Measurements from ENCODE around the gene ADAR.
A peak's percentile ranks its signal among the peaks of the same experiment; 100 is the strongest.
"Not testable (repeated sequence)": the region's sequence is repeated elsewhere in the genome, so short reads cannot be mapped to it uniquely, and the experiment has no call there.

The ADAR gene

GRCh38 chr1:154607609-154608396 lies at the start of gene ADAR:
Gene ADAR (minus strand): TSS chr1:154608186. CDS start chr1:154608006, 180 bp downstream.
- DNase-seq, result peak; percentile 76

- DNase-seq, result no peak
Observed at GRCh38 chr1:154657556-154657955, 49.6 kb upstream of the ADAR start.

- DNase-seq, result no peak
Observed at GRCh38 chr1:154652893-154653292, 44.9 kb upstream of the ADAR start.

GRCh38 chr1:154644724-154645123 lies 36.7 kb upstream of the ADAR start:
- not testable (repeated sequence) for DNase-seq

- DNase-seq, result no peak
Observed at GRCh38 chr1:154641534-154641933, 33.5 kb upstream of the ADAR start.

GRCh38 chr1:154639876-154640275 lies 31.9 kb upstream of the ADAR start:
- no peak for DNase-seq

- no peak for DNase-seq
Observed at GRCh38 chr1:154635171-154635570, 27.2 kb upstream of the ADAR start.

GRCh38 chr1:154629675-154630073 lies 21.7 kb upstream of the ADAR start:
- no peak for DNase-seq

- no peak for DNase-seq
Observed at GRCh38 chr1:154629061-154629674, 21.2 kb upstream of the ADAR start.

- no peak for DNase-seq
Observed at GRCh38 chr1:154628121-154628405, 20.1 kb upstream of the ADAR start.

- peak; percentile 74 for DNase-seq
Observed at GRCh38 chr1:154627257-154628120, 19.5 kb upstream of the ADAR start.

- no peak for DNase-seq
Observed at GRCh38 chr1:154626456-154627256, 18.7 kb upstream of the ADAR start.

- DNase-seq, result no peak
Observed at GRCh38 chr1:154624746-154625643, 17.0 kb upstream of the ADAR start.

GRCh38 chr1:154623358-154623757 lies 15.4 kb upstream of the ADAR start:
- DNase-seq, result no peak

GRCh38 chr1:154622503-154623039 lies 14.6 kb upstream of the ADAR start:
- no peak for DNase-seq

GRCh38 chr1:154621875-154622274 lies 13.9 kb upstream of the ADAR start:
- DNase-seq, result no peak

- DNase-seq, result no peak
Observed at GRCh38 chr1:154620751-154621150, 12.8 kb upstream of the ADAR start.

GRCh38 chr1:154619181-154619948 lies 11.4 kb upstream of the ADAR start:
- no peak for DNase-seq

GRCh38 chr1:154616659-154617345 lies 8.8 kb upstream of the ADAR start:
- DNase-seq, result no peak

- DNase-seq, result no peak
Observed at GRCh38 chr1:154615411-154615810, 7.4 kb upstream of the ADAR start.

Data from DMS 273 treated with DMSO at 0.1 percent for 48 hours (cell line).